HepG2 (cell line): ENCODE data around the gene FBN2. TPM values are rescaled to one million over a fixed set of nuclear protein-coding genes. Genes with fewer than 3 reads are reported as not detected.

Experiments
- ATAC-seq: fragments of 200-7000 bp; cut with Tn5 transposase; 3 replicates; pipeline ENCODE4 v1.9.1; 2020; ENCODE audit warnings: mild to moderate bottlenecking, moderate library complexity
- BruUV-seq: library from RNA; stranded (reverse); fragments of 400-500 nt; replicated peaks from 2 replicates; lab custom pipeline; 2021; lab: Mats Ljungman, UMichigan
- CTCF ChIA-PET: fragments of 300-600 bp; formaldehyde crosslinking; extraction: SDS; loops from one replicate; lab custom pipeline; 2021; ENCODE audit warnings: low total read pairs, inconsistent platforms, low intra/inter-chr PET ratio; lab: Yijun Ruan, JAX
- POLR2A ChIA-PET: fragments of 350-600 bp; sonication (Branson Sonifier 250); formaldehyde crosslinking; loops from one replicate; lab custom pipeline; 2020; ENCODE audit warnings: antibody characterized with exemption, inconsistent platforms; lab: Yijun Ruan, JAX
- DNase-seq: peaks from one replicate; pipeline ENCODE4 v3.0.0-alpha.2; 2015; ENCODE audit warnings: low spot score
- FAIRE-seq: peaks from 3 replicates; lab custom pipeline; 2011; peaks lifted over from hg19 to GRCh38; lab: Jason Lieb, UNC
- H2AFZ ChIP-seq: one replicate; pipeline ENCODE4 v1.6.1; 2011; ENCODE audit warnings: low read length, inconsistent platforms
- H3K27ac ChIP-seq: fragments of 300-600 bp; 3 replicates; pipeline ENCODE4 v1.8.0; 2011; ENCODE audit warnings: mixed run types, mild to moderate bottlenecking, mixed read lengths, low read length, inconsistent platforms; ENCODE audit not compliant: insufficient read depth; ENCODE audit errors: extremely low read length
- H3K27me3 ChIP-seq, 2 experiments: fragments of 200-600 bp in 1 of 2; 2 replicates in 1 of 2; 3 replicates in 1 of 2; pipeline versions ENCODE4 v1.6.0 to v1.8.0; 2011; ENCODE audit warnings: low read length in 2 of 2, mild to moderate bottlenecking in 2 of 2, moderate library complexity in 2 of 2, inconsistent platforms in 1 of 2; ENCODE audit not compliant: insufficient read depth in 2 of 2, control insufficient read depth in 1 of 2
- H3K36me3 ChIP-seq, 2 experiments: fragments of 200-600 bp in 1 of 2; replicated peaks in 1 of 2; 2 replicates in 1 of 2; 3 replicates in 1 of 2; pipeline versions ENCODE4 v1.5.1 to v1.8.0; 2011; ENCODE audit warnings: low read length in 2 of 2, inconsistent platforms in 1 of 2; ENCODE audit not compliant: insufficient read depth in 2 of 2, control insufficient read depth in 1 of 2
- H3K4me1 ChIP-seq: 2 replicates; pipeline ENCODE4 v1.5.1; 2012; ENCODE audit warnings: low read length, inconsistent platforms; ENCODE audit not compliant: insufficient read depth
- H3K4me2 ChIP-seq: 2 replicates; pipeline ENCODE4 v1.6.0; 2011; ENCODE audit warnings: low read depth, low read length, inconsistent platforms
- H3K4me3 ChIP-seq, 3 experiments: fragments of 200-600 bp in 1 of 3; sonication (generic), shearing (Covaris generic) in 1 of 3; replicated peaks in 1 of 3; 2 replicates each; pipeline ENCODE4 v1.5.1; 2011 to 2016; ENCODE audit warnings: low read length in 3 of 3, inconsistent platforms in 2 of 3, low read depth in 2 of 3, mild to moderate bottlenecking in 2 of 3, control low read depth in 1 of 3, mixed read lengths in 1 of 3; ENCODE audit not compliant: insufficient read depth in 1 of 3
- H3K79me2 ChIP-seq: one replicate; pipeline ENCODE4 v1.6.1; 2011; ENCODE audit warnings: low read length, inconsistent platforms; ENCODE audit not compliant: insufficient read depth
- H3K9ac ChIP-seq: 2 replicates; pipeline ENCODE4 v1.6.0; 2011; ENCODE audit warnings: mild to moderate bottlenecking, low read depth, low read length, inconsistent platforms; ENCODE audit not compliant: insufficient read depth
- H3K9me3 ChIP-seq: 2 replicates; pipeline ENCODE4 v1.5.1; 2012; ENCODE audit warnings: mild to moderate bottlenecking, low read length
- H4K20me1 ChIP-seq: 2 replicates; pipeline ENCODE4 v1.6.0; 2011; ENCODE audit warnings: inconsistent platforms, mild to moderate bottlenecking, low read length, moderate library complexity; ENCODE audit not compliant: insufficient read depth
- CREB3 ChIP-seq: sonication (generic); formaldehyde crosslinking; IDR thresholded peaks from 2 replicates; pipeline ENCODE4 v1.5.0; 2020; ENCODE audit warnings: missing genetic modification reagents
- KAT2B ChIP-seq: fragments of 150-350 bp; IDR thresholded peaks from 2 replicates; pipeline ENCODE4 v1.6.1; 2014; ENCODE audit warnings: low read depth, low read length, borderline replicate concordance
- MED1 ChIP-seq: sonication (generic); formaldehyde crosslinking; IDR thresholded peaks from 2 replicates; pipeline ENCODE4 v1.4.0; 2020; ENCODE audit warnings: missing genetic modification reagents
- SRSF9 ChIP-seq: fragments of 200-400 bp; formaldehyde crosslinking; IDR thresholded peaks from 2 replicates; pipeline ENCODE4 v1.6.1; 2018; ENCODE audit warnings: borderline replicate concordance, mild to moderate bottlenecking, low read depth, low read length; ENCODE audit not compliant: insufficient read depth, poor library complexity, severe bottlenecking
- TOE1 ChIP-seq: sonication (generic); formaldehyde crosslinking; IDR thresholded peaks from 2 replicates; pipeline ENCODE4 v1.4.0; 2020; ENCODE audit warnings: mild to moderate bottlenecking, missing genetic modification reagents
- ZBTB26 ChIP-seq: IDR thresholded peaks from 2 replicates; pipeline ENCODE4 v1.6.1; 2016; ENCODE audit warnings: missing compliant biosample characterization, missing genetic modification reagents, borderline replicate concordance
- ZFP36L2 ChIP-seq: sonication (generic); formaldehyde crosslinking; IDR thresholded peaks from 2 replicates; pipeline ENCODE4 v1.4.0; 2020; ENCODE audit warnings: missing genetic modification reagents
- ZNF460 ChIP-seq: sonication (generic); formaldehyde crosslinking; IDR thresholded peaks from 2 replicates; pipeline ENCODE4 v1.5.1; 2020; ENCODE audit warnings: missing genetic modification reagents, mild to moderate bottlenecking, borderline replicate concordance
- ZNF784 ChIP-seq: sonication (generic); formaldehyde crosslinking; IDR thresholded peaks from 2 replicates; pipeline ENCODE4 v1.5.1; 2020; ENCODE audit warnings: missing genetic modification reagents, mild to moderate bottlenecking, borderline replicate concordance
- WGBS: methylation state at CpG from one replicate; pipeline ENCODE4 v1.1.6; 2017; ENCODE audit warnings: low lambda C conversion rate; 5-methylcytosine and 5-hydroxymethylcytosine counted together
- in situ Hi-C: cut with HindIII; loops from 2 replicates; pipeline ENCODE4 v1.10.0; 2017; ENCODE audit warnings: low pct_unique_long_range_greater_than_20kb; ENCODE audit not compliant: extremely low pct_ligation_motif_present
- intact Hi-C: fragments of 100-400 bp; cut with micrococcal nuclease; formaldehyde crosslinking; loops from one replicate; pipeline ENCODE4 v1.10.0; 2022; ENCODE audit not compliant: unreplicated experiment
- polyA plus RNA-seq, 8 experiments: library from polyadenylated mRNA; depleted of rRNA in 3 of 8; stranded (reverse) in 7 of 8; unstranded in 1 of 8; fragments of >200 nt; fragmentation: Illumina TruSeq in 4 of 8; extraction: Trizol in 4 of 8; gene quantifications; 2 replicates each; pipeline versions ENCODE4 v1.2.1 to v1.2.3, GENCODE V29; 2011 to 2016; ENCODE audit warnings: low read depth in 4 of 8, missing spikeins in 1 of 8, mixed read lengths in 1 of 8; ENCODE audit not compliant: insufficient read depth in 1 of 8
- total RNA-seq, 5 experiments: library from RNA; depleted of rRNA; stranded (reverse); fragments of >200 nt; fragmentation: Illumina TruSeq; extraction: Trizol; gene quantifications; 2 replicates each; pipeline ENCODE4 v1.2.3, GENCODE V29; 2016; ENCODE audit warnings: low read depth in 1 of 5
- TF ChIP-seq, protein P1 (sequence below): sonication (generic); formaldehyde crosslinking; IDR thresholded peaks from 2 replicates; pipeline ENCODE4 v1.5.0; 2020; ENCODE audit warnings: missing genetic modification reagents
- TF ChIP-seq, protein P2 (sequence below), 2 experiments: fragments of 450-650 bp in 1 of 2; sonication (generic) in 1 of 2; formaldehyde crosslinking; IDR thresholded peaks; 2 replicates each; pipeline versions ENCODE4 v1.5.0 to v1.8.0; 2020 to 2022; ENCODE audit warnings: mild to moderate bottlenecking in 1 of 2, missing genetic modification reagents in 1 of 2

Gene FBN2
- total and polyA plus RNA-seq, 2 of the 13 experiments (the other 11 are each of a cell fraction or from before 2014, with no cell fraction given) = not detected

DNA sequence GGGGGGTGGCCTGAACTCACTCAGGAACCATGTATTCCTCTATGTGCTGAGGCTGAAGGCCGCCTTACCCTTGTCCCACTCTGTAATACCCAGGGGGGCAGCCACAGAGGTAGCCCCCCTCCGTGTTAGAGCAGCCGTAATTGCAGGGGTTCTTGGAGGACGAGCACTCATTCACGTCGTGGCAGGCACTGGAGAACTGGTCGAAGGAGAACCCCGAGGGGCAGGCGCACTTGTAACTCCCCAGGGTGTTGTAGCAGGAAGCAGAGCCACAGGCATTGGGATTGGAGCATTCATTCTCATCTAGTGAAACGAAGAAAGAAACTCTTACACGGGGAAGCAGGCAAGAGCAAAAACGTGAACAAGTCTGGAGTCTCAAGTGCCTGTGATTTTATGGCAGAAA, 274.7 kb downstream of the FBN2 start:
- Histone ChIP-seq H3K9ac (no peak overlapping the region), H3K27me3 (no peaks in the 10 kb centered on the region; a peak in 1 of 5 replicates), H3K36me3 (no peaks in the 10 kb centered on the region), H3K4me1 (no peaks in the 10 kb centered on the region), H2AFZ (no peak overlapping the region), H3K9me3 (no peaks in the 10 kb centered on the region), H3K4me3 (no peak overlapping the region), H3K79me2 (no peaks in the 10 kb centered on the region), H3K27ac (no peak overlapping the region), H3K4me2 (no peak overlapping the region), H4K20me1 (no peaks in the 10 kb centered on the region)
- in situ Hi-C loops (no loop called here), intact Hi-C loops (no loop called here)
- ChIA-PET POLR2A (no interaction called here), CTCF (no interaction called here)
- BruUV-seq = no TSS peak
- no peak for DNase-seq
- TF ChIP-seq ZBTB26 (no peak), ZNF784 (no peak)
- under 1% methylated on average over 10 of the region's 12 CpGs for WGBS
- no peak for FAIRE-seq
- no peak for ATAC-seq

DNA sequence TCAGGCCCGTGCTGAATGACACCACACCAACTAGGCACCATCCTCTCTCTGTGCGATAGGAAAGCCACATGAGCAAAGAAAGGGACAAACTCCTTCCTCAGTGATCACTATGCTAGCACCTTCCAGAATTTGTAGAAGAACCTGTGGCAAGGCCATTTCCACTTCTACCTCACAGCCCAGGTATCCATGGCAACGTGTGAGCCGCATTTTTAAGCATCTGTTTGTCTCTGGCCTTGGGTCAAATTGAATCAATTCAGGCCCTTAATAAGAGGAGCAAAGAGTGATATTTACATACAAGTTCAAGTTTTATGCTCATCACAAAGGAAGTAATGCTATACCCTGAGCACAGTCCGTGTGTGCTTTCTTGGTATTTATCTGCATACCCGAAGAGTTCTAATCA, 275.1 kb downstream of the FBN2 start:
- Histone ChIP-seq H3K4me3 (no peak overlapping the region), H3K9me3 (no peaks in the 10 kb centered on the region), H3K27ac (no peak overlapping the region), H3K27me3 (no peaks in the 10 kb centered on the region; a peak in 1 of 5 replicates), H3K4me1 (no peaks in the 10 kb centered on the region), H3K9ac (no peak overlapping the region), H3K79me2 (no peaks in the 10 kb centered on the region), H3K36me3 (no peaks in the 10 kb centered on the region), H4K20me1 (no peaks in the 10 kb centered on the region), H2AFZ (no peak overlapping the region), H3K4me2 (no peak overlapping the region)
- DNase-seq = no peak
- no peak for FAIRE-seq
- CTCF ChIA-PET = no interaction called here
- 45% methylated on average over 4 of the region's 6 CpGs for WGBS
- intact Hi-C loops (no loop called here), in situ Hi-C loops (no loop called here)
- POLR2A ChIA-PET = no interaction called here
- no TSS peak for BruUV-seq
- no peak for TF ChIP-seq KAT2B
- TF ChIP-seq SRSF9 = no peak
- TF ChIP-seq, protein P1, sequence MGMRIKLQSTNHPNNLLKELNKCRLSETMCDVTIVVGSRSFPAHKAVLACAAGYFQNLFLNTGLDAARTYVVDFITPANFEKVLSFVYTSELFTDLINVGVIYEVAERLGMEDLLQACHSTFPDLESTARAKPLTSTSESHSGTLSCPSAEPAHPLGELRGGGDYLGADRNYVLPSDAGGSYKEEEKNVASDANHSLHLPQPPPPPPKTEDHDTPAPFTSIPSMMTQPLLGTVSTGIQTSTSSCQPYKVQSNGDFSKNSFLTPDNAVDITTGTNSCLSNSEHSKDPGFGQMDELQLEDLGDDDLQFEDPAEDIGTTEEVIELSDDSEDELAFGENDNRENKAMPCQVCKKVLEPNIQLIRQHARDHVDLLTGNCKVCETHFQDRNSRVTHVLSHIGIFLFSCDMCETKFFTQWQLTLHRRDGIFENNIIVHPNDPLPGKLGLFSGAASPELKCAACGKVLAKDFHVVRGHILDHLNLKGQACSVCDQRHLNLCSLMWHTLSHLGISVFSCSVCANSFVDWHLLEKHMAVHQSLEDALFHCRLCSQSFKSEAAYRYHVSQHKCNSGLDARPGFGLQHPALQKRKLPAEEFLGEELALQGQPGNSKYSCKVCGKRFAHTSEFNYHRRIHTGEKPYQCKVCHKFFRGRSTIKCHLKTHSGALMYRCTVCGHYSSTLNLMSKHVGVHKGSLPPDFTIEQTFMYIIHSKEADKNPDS = no peak
- TF ChIP-seq CREB3 (CRISPR knock-in tag) = no peak
- no peak for TF ChIP-seq MED1 (CRISPR knock-in tag)
- no peak for TF ChIP-seq ZFP36L2 (CRISPR knock-in tag)
- TF ChIP-seq TOE1 = no peak
- no peak for TF ChIP-seq ZNF460 (CRISPR knock-in tag)
- TF ChIP-seq, protein P2, sequence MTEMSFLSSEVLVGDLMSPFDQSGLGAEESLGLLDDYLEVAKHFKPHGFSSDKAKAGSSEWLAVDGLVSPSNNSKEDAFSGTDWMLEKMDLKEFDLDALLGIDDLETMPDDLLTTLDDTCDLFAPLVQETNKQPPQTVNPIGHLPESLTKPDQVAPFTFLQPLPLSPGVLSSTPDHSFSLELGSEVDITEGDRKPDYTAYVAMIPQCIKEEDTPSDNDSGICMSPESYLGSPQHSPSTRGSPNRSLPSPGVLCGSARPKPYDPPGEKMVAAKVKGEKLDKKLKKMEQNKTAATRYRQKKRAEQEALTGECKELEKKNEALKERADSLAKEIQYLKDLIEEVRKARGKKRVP (CRISPR knock-in tag; IDR thresholded peaks at IDR 0.05) = no peak
- ATAC-seq = no peak
